Spleen (tissue), 11 donors: ENCODE measurements around the gene MANBA. TPM values are rescaled to one million over a fixed set of nuclear protein-coding genes. Genes with fewer than 3 reads are reported as not detected.

Experiments used
- DNase-seq: peaks from one replicate; pipeline ENCODE4 v3.0.0-alpha.2; 2020
- H3K27ac ChIP-seq, 8 donors: fragments of 200-600 bp; sonication (generic) in 7 of 8; 1 replicate in 4 of 8; 2 replicates in 4 of 8; pipeline versions ENCODE4 v1.5.0 to v1.8.0; 2016 to 2021; ENCODE audit warnings: inconsistent platforms in 4 of 8, mild to moderate bottlenecking in 4 of 8, moderate library complexity in 1 of 8
- H3K27me3 ChIP-seq, 7 donors: fragments of 200-600 bp; sonication (generic) in 6 of 7; replicated peaks in 1 of 7; 1 replicate in 4 of 7; 2 replicates in 3 of 7; pipeline versions ENCODE4 v1.5.0 to v1.8.0; 2016 to 2021; ENCODE audit warnings: inconsistent platforms in 3 of 7, mild to moderate bottlenecking in 1 of 7
- H3K36me3 ChIP-seq, 6 donors: fragments of 200-600 bp; sonication (generic) in 5 of 6; 1 replicate in 4 of 6; 2 replicates in 2 of 6; pipeline versions ENCODE4 v1.5.0 to v1.8.0; 2016 to 2021; ENCODE audit warnings: inconsistent platforms in 2 of 6
- H3K4me1 ChIP-seq, 6 donors: fragments of 200-600 bp; sonication (generic) in 5 of 6; 1 replicate in 3 of 6; 2 replicates in 3 of 6; pipeline versions ENCODE4 v1.5.0 to v1.8.0; 2016 to 2021; ENCODE audit warnings: inconsistent platforms in 3 of 6
- H3K4me3 ChIP-seq, 8 donors: fragments of 200-600 bp; sonication (generic) in 7 of 8; 1 replicate in 4 of 8; 2 replicates in 4 of 8; pipeline versions ENCODE4 v1.5.0 to v1.8.0; 2016 to 2021; ENCODE audit warnings: inconsistent platforms in 4 of 8, mild to moderate bottlenecking in 4 of 8, moderate library complexity in 2 of 8
- H3K9me3 ChIP-seq, 8 donors: fragments of 200-600 bp; sonication (generic) in 7 of 8; 1 replicate in 4 of 8; 2 replicates in 4 of 8; pipeline versions ENCODE4 v1.5.0 to v1.8.0; 2016 to 2021; ENCODE audit warnings: inconsistent platforms in 4 of 8
- POLR2A ChIP-seq, 3 donors: fragments of 450-650 bp; IDR thresholded peaks; one replicate each; pipeline ENCODE4 v1.5.1; 2017; ENCODE audit warnings: antibody characterized with exemption in 3 of 3, mild to moderate bottlenecking in 1 of 3
- POLR2AphosphoS5 ChIP-seq, 3 donors: sonication (generic); formaldehyde crosslinking; IDR thresholded peaks; one replicate each; pipeline ENCODE4 v1.5.1; 2017; ENCODE audit warnings: antibody characterized with exemption in 3 of 3
- WGBS, 5 donors: extraction: QIAGEN DNeasy Blood & Tissue Kit in 3 of 5; methylation state at CpG; one replicate each; pipeline versions ENCODE4 v1.1.5 to v1.1.7; 2013 to 2018; 5-methylcytosine and 5-hydroxymethylcytosine counted together
- intact Hi-C: fragments of 100-400 bp; cut with DNase I; formaldehyde crosslinking; loops from one replicate; pipeline ENCODE4 v1.15.0; 2023; ENCODE audit warnings: low total_unique reads
- polyA plus RNA-seq, 3 donors: library from polyadenylated mRNA; stranded (reverse); fragments of 200-250 nt; gene quantifications; one replicate each; pipeline ENCODE4 v1.2.1, GENCODE V29; 2013
- total RNA-seq, 7 donors: library from RNA; depleted of rRNA in 3 of 7; stranded (reverse); fragments of >200 nt in 3 of 7; fragmentation: NEBNext Ultra II Directional in 4 of 7; extraction: Animal tissue kit (Norgen Biotek cat#: 25700) in 4 of 7; gene quantifications; one replicate each; pipeline versions ENCODE4 v1.1.0 to v1.2.1, GENCODE V29; 2016 to 2021
- TF ChIP-seq, protein P1 (sequence below), 11 experiments: fragments of 200-600 bp in 7 of 11; fragments of 450-650 bp in 4 of 11; sonication (generic) in 4 of 11; IDR thresholded peaks in 8 of 11; conservative IDR thresholded peaks in 3 of 11; 1 replicate in 7 of 11; 2 replicates in 4 of 11; pipeline versions ENCODE4 v1.4.0 to v1.8.0; 2016 to 2021; ENCODE audit warnings: antibody characterized with exemption in 11 of 11, inconsistent platforms in 4 of 11, mild to moderate bottlenecking in 1 of 11
- donor health status: healthy with polysubstance abuse.
- donor health status: DM: no; HTN: no; CAD: no; lungs with moderate emphysema.
- donor health status: DM: no; HTN: no; CAD: no.
- donor health status: Bipolar disorder and iron deficiency.
- donor health status: healthy.
- donor health status: DM: no; HTN: no; CAD: no.
- donor health status: DM: yes; HTN: yes; CAD: no.

Gene MANBA
- total and polyA plus RNA-seq, 10 donors, result 15.7 to 112 (median 50.3) TPM

DNA sequence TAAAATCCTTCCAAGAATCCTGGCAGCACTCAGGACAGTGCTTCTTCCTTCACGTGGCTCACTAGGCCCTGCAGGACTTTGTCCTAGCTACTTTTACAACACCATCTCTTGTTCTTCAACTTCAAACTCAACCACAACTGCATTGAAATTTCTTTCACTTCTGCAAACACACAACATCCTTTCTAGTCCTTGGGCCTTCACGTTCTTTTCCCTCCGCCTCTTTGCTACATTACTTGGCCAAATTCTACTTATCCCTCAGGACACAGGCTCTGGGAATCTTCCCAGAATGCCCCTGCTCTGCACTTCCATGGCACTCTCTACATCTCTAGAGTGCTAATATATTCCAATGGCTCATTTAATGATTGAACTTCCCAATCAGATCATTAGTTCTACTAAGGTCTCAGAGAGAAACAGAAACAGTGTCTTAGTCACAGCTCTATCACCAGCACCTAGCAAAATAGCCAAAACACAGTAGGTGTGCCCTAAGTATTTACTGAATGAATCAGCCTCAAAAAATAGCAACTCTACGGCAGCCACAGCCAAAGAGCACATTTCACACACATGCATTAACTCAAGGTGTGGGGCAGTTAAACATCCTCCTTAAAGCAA is 73.3 kb downstream of the MANBA start:
- no peak for DNase-seq
- 59 to 69% (median 66%) methylated on average over 4 of the region's 4 CpGs for WGBS, 5 donors
- H3K36me3 ChIP-seq, result peaks cover 0 to 72% (median 12%) of the 10 kb centered on the region in 6 donors
- no peak overlapping the region for H3K4me3 ChIP-seq
- peaks cover 0 to 22% (median 8%) of the 10 kb centered on the region in 6 donors for H3K4me1 ChIP-seq
- TF ChIP-seq POLR2A (IDR thresholded peaks at IDR 0.05), result no peak
- TF ChIP-seq, protein P1, sequence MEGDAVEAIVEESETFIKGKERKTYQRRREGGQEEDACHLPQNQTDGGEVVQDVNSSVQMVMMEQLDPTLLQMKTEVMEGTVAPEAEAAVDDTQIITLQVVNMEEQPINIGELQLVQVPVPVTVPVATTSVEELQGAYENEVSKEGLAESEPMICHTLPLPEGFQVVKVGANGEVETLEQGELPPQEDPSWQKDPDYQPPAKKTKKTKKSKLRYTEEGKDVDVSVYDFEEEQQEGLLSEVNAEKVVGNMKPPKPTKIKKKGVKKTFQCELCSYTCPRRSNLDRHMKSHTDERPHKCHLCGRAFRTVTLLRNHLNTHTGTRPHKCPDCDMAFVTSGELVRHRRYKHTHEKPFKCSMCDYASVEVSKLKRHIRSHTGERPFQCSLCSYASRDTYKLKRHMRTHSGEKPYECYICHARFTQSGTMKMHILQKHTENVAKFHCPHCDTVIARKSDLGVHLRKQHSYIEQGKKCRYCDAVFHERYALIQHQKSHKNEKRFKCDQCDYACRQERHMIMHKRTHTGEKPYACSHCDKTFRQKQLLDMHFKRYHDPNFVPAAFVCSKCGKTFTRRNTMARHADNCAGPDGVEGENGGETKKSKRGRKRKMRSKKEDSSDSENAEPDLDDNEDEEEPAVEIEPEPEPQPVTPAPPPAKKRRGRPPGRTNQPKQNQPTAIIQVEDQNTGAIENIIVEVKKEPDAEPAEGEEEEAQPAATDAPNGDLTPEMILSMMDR (IDR thresholded peaks at IDR 0.05 in 8 of 11, conservative IDR thresholded peaks at IDR 0.05 in 3 of 11), result no peak
- TF ChIP-seq POLR2AphosphoS5 (IDR thresholded peaks at IDR 0.05), result no peak
- H3K27me3 ChIP-seq, result no peaks in the 10 kb centered on the region
- no peaks in the 10 kb centered on the region for H3K9me3 ChIP-seq
- H3K27ac ChIP-seq, result peak overlapping the region in 5 of 8 donors; percentile 16 to 54 (median 50)
- intact Hi-C loops, result no loop called here

DNA sequence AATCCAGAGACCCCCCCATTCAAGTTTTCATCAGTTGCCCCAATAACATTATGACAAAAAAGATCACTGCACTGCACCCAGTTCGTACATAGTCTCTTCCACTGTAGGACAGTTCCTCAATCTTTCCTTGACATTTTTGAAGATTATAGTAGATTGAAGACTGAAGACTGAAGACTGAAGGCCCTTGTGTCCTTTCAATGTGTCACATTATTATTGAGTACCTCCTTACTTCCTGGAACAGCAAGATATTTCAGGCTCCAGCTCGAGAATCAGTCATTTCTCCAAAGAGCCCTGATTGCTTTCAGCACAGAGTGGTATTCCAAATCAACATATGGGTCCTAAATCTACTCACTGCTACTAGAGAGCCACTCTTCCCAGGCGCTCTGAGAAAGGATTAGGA is 75.0 kb downstream of the MANBA start:
- DNase-seq, result no peak
- peaks cover 0 to 22% (median 8%) of the 10 kb centered on the region in 6 donors for H3K4me1 ChIP-seq
- intact Hi-C loops, result no loop called here
- H3K27me3 ChIP-seq, result no peaks in the 10 kb centered on the region
- 76 to 88% (median 79%) methylated on average over 3 of the region's 3 CpGs for WGBS, 5 donors
- no peak overlapping the region for H3K4me3 ChIP-seq
- TF ChIP-seq, protein P1 (IDR thresholded peaks at IDR 0.05 in 8 of 11, conservative IDR thresholded peaks at IDR 0.05 in 3 of 11), result no peak
- no peak for TF ChIP-seq POLR2AphosphoS5 (IDR thresholded peaks at IDR 0.05)
- no peak for TF ChIP-seq POLR2A (IDR thresholded peaks at IDR 0.05)
- H3K9me3 ChIP-seq, result no peaks in the 10 kb centered on the region
- H3K27ac ChIP-seq, result no peak overlapping the region
- H3K36me3 ChIP-seq, result peaks cover 0 to 79% (median 14%) of the 10 kb centered on the region in 6 donors

DNA sequence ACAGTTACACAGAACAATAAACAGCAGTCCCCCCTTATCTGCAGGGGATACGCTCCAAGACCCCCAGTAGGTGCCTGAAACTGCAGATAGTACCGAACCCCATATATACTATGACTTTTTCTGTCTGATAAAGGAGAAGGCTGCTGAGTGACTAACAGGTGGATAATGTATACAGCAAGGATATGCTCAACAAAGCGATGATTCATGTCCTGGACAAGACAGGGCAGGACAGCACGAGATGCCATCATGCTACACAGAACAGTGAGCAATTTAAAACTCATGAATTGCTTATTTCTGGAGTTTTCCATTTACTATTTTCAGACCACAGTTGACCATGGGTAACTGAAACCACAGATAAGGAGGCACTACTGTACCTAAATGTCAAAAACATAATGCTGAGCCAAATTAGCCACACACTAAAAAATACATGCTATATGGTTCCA is 76.1 kb downstream of the MANBA start:
- Histone ChIP-seq H3K4me1 (peaks cover 0 to 22% (median 8%) of the 10 kb centered on the region in 6 donors), H3K27me3 (no peaks in the 10 kb centered on the region), H3K36me3 (peaks cover 0 to 79% (median 8%) of the 10 kb centered on the region in 6 donors), H3K9me3 (no peaks in the 10 kb centered on the region), H3K27ac (no peak overlapping the region), H3K4me3 (no peak overlapping the region)
- TF ChIP-seq POLR2A (IDR thresholded peaks at IDR 0.05) (no peak), POLR2AphosphoS5 (IDR thresholded peaks at IDR 0.05) (no peak)
- TF ChIP-seq, protein P1 (IDR thresholded peaks at IDR 0.05 in 8 of 11, conservative IDR thresholded peaks at IDR 0.05 in 3 of 11), result no peak
- 86 to 94% (median 92%) methylated on average over 4 of the region's 4 CpGs for WGBS, 5 donors
- intact Hi-C loops, result no loop called here
- no peak for DNase-seq

DNA sequence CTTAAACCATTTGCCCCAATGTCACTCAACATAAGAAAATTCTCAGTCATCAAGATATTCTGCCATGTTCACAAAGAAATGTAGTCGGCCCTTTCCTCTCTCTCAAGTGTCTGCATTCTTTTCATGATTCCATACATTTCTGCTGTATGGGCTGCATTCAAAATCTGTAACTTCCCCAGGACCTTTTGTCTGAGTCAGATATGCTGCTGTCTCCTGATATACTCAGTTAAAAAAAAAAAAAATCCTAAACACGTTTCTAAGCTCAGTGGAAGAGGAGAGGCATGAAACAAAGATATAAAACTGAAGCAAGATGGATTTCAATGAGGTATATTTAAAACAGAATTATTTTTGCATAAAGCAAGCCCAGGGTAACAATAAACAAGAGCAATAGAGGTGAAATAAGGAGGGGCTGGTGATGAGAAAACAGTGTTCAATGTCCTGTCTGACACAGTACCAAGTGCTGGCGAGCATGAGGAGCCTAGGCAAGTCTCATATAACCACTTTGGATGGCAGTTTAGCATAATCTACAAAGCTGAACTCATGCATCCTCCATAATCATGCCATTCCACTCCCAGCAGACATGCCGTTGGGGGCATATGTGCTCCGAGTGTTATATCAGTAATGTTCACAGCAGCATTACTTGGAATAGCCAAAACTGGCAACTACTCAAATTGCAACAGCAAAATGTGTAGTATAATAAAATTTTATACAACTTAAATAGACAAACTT is 76.7 kb downstream of the MANBA start:
- peaks cover 0 to 79% (median 5%) of the 10 kb centered on the region in 6 donors for H3K36me3 ChIP-seq
- intact Hi-C loops, result no loop called here
- H3K9me3 ChIP-seq, result no peaks in the 10 kb centered on the region
- no peaks in the 10 kb centered on the region for H3K27me3 ChIP-seq
- TF ChIP-seq POLR2AphosphoS5 (IDR thresholded peaks at IDR 0.05) (no peak), POLR2A (IDR thresholded peaks at IDR 0.05) (no peak)
- TF ChIP-seq, protein P1 (IDR thresholded peaks at IDR 0.05 in 8 of 11, conservative IDR thresholded peaks at IDR 0.05 in 3 of 11), result no peak
- DNase-seq, result no peak
- no peak overlapping the region for H3K27ac ChIP-seq
- H3K4me1 ChIP-seq, result peaks cover 0 to 22% (median 8%) of the 10 kb centered on the region in 6 donors
- WGBS, 5 donors, result 90 to 96% (median 92%) methylated on average over 5 of the region's 5 CpGs
- no peak overlapping the region for H3K4me3 ChIP-seq
